Parathyroid adenoma (tissue), 2 donors: ENCODE measurements around the gene DPH3.

Experiments used
- H2AFZ ChIP-seq: fragments of 300-600 bp; sonication (generic); one replicate; pipeline ENCODE4 v1.7.0; 2017; ENCODE audit warnings: antibody characterized with exemption, mild to moderate bottlenecking
- H3K27ac ChIP-seq: fragments of 300-600 bp; sonication (generic); one replicate; pipeline ENCODE4 v1.7.0; 2017
- H3K27me3 ChIP-seq: fragments of 300-600 bp; sonication (generic); one replicate; pipeline ENCODE4 v1.7.0; 2017; ENCODE audit warnings: low read length; ENCODE audit not compliant: control insufficient read depth, insufficient read depth
- H3K36me3 ChIP-seq: fragments of 300-600 bp; sonication (generic); one replicate; pipeline ENCODE4 v1.7.0; 2017; ENCODE audit warnings: low read length; ENCODE audit not compliant: control insufficient read depth, insufficient read depth
- H3K4me1 ChIP-seq: fragments of 300-600 bp; sonication (generic); one replicate; pipeline ENCODE4 v1.7.0; 2017; ENCODE audit warnings: control low read depth
- H3K4me2 ChIP-seq: fragments of 300-600 bp; sonication (generic); one replicate; pipeline ENCODE4 v1.7.0; 2017; ENCODE audit warnings: low read length
- H3K4me3 ChIP-seq: fragments of 300-600 bp; sonication (generic); one replicate; pipeline ENCODE4 v1.7.0; 2017; ENCODE audit warnings: low read depth, low read length
- H3K79me2 ChIP-seq: fragments of 300-600 bp; sonication (generic); one replicate; pipeline ENCODE4 v1.7.0; 2017; ENCODE audit warnings: control low read depth
- H3K9ac ChIP-seq: fragments of 300-600 bp; sonication (generic); one replicate; pipeline ENCODE4 v1.7.0; 2017; ENCODE audit warnings: mild to moderate bottlenecking
- H3K9me3 ChIP-seq: fragments of 300-600 bp; sonication (generic); one replicate; pipeline ENCODE4 v1.7.0; 2017; ENCODE audit warnings: low read length; ENCODE audit not compliant: control insufficient read depth
- TF ChIP-seq, protein P1 (sequence below): fragments of 300-600 bp; sonication (generic); IDR thresholded peaks from one replicate; pipeline ENCODE4 v1.7.0; 2017; ENCODE audit warnings: antibody characterized with exemption, mild to moderate bottlenecking
- donor health status: primary hyperparathyroidism.

Gene DPH3

DNA sequence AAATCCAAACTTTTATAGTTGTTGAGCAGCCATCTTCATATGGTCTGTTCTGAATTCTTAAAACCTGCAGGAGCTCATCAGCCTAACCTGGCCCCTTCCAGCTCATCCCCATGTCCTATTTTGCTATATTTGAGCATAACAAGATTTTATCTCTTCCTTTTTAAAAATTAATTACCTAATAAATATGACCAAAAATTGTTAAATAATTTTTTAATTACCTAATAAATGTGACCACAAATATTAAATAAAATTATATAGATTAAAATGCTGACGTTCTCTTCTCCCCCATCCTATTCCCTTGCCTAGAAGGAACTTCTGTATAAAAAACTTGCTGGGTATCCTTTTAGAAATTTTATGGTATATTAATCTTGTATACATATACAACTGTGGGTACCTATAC, 44.0 kb upstream of the DPH3 start:
- TF ChIP-seq, protein P1, sequence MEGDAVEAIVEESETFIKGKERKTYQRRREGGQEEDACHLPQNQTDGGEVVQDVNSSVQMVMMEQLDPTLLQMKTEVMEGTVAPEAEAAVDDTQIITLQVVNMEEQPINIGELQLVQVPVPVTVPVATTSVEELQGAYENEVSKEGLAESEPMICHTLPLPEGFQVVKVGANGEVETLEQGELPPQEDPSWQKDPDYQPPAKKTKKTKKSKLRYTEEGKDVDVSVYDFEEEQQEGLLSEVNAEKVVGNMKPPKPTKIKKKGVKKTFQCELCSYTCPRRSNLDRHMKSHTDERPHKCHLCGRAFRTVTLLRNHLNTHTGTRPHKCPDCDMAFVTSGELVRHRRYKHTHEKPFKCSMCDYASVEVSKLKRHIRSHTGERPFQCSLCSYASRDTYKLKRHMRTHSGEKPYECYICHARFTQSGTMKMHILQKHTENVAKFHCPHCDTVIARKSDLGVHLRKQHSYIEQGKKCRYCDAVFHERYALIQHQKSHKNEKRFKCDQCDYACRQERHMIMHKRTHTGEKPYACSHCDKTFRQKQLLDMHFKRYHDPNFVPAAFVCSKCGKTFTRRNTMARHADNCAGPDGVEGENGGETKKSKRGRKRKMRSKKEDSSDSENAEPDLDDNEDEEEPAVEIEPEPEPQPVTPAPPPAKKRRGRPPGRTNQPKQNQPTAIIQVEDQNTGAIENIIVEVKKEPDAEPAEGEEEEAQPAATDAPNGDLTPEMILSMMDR = no peak
- Histone ChIP-seq H3K27me3 (no peaks in the 10 kb centered on the region), H3K79me2 (no peaks in the 10 kb centered on the region), H2AFZ (no peak overlapping the region), H3K36me3 (no peaks in the 10 kb centered on the region), H3K4me1 (no peaks in the 10 kb centered on the region), H3K4me3 (no peak overlapping the region), H3K4me2 (no peak overlapping the region), H3K9ac (no peak overlapping the region), H3K9me3 (no peaks in the 10 kb centered on the region), H3K27ac (no peak overlapping the region)

DNA sequence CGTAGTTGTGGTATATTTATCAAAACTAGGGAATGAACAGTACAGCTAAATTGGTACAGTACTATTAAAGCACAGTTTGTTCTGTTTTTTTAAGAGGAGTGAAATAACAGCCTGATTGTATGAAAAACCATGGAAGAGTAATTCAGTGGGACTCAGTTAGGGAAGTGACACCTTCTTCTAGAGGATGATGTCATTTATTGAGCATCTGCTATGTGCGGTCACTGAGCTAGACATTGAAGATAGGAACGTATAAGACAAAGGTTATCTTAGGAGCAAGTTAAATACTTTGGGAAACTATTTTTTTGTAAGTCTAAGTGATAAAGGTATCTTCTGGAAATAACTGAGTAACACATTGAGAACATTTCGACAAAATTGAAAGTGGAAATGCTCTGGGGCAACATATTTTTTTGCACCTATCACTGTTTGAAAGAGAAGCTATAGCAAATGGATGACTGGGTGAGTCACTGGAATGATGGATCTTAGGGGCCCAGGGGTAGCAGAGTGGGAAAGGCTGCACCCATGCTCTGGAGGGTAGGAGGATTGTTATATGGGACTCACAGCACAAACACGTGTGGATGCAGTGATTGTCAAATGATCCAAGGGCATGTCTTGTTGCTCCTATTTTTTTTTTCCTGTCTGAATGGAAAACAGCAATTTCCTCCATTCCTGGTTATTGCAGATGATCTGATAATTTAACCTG, 43.2 kb upstream of the DPH3 start:
- TF ChIP-seq, protein P1 = no peak
- no peak overlapping the region for H3K27ac ChIP-seq
- H3K36me3 ChIP-seq = no peaks in the 10 kb centered on the region

DNA sequence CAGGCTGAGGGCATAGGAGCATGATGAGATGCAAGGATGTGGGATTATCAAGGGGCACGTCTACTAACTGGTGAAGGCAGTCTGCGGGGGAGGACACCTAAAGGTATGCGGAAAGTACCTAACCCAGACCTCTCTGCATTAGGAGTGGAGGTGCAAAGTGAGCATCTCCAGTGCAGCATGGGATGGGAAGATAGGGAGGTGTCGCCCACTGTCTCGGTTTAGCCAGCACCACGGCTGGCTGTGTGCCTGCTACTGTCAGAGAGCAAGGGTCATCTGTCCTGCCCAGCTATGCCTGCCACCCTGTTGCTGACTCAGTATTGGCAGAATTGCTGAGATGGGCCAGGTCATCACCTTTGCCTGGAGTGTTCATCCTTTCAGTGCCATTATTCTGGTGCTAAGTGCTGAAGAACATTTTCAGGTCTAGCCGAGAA, 40.4 kb upstream of the DPH3 start:
- Histone ChIP-seq H3K4me2 (no peak overlapping the region), H2AFZ (no peak overlapping the region), H3K79me2 (no peaks in the 10 kb centered on the region), H3K9me3 (no peaks in the 10 kb centered on the region), H3K4me1 (no peaks in the 10 kb centered on the region), H3K4me3 (no peak overlapping the region), H3K36me3 (no peaks in the 10 kb centered on the region), H3K9ac (no peak overlapping the region), H3K27ac (no peak overlapping the region), H3K27me3 (no peaks in the 10 kb centered on the region)
- TF ChIP-seq, protein P1 = no peak

More for the DNA sequence above, 43.2 kb upstream of the DPH3 start:
- no peaks in the 10 kb centered on the region for H3K79me2 ChIP-seq
- no peaks in the 10 kb centered on the region for H3K27me3 ChIP-seq
- no peak overlapping the region for H2AFZ ChIP-seq
- no peaks in the 10 kb centered on the region for H3K9me3 ChIP-seq
- H3K4me1 ChIP-seq = no peaks in the 10 kb centered on the region
- H3K9ac ChIP-seq = no peak overlapping the region
- no peak overlapping the region for H3K4me2 ChIP-seq
- H3K4me3 ChIP-seq = no peak overlapping the region

DNA sequence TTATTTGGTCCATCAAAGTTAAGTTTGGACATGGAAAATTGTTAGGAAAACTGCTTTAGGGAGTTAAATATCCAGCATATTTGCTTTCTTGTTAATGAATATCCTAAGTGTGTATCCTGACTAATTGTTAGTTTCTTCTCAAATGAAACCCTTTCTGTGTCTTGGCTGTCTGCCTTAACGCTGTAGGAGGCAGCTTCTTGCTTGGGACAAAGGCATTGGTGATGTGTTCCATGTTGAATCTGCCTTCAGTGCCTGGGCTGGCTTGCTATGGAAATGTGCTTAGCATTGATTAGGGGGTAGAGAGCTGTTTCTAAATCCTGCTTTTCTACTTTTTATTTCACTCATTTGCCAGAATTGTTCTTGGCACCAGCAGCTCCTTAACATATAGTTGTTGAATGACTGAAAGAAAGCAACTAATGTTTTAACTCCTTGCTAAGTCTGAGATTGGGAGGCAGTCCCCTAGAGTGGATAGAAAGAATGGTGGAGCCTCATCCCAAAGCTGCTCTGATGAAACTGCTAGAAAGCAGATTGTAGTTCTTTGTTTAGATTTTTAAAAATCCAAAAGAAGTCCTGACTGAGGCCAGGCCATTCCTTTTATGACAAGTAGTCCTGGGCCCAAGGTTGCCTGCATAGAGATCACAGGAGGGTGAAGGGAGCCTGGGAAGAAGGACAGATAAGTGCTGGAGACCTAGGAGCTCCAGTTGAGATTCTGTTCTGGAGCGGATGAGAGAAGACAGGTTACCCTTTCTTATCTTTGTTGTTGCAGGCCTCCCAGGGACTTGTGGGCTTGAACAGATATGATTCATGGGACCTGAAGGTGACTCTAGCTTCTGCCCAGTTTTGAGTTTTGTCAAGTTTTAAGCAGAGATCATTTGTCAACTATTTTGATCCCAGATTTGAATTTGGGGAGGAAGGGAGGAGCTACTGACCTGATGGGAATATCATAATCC, 39.6 kb upstream of the DPH3 start:
- no peaks in the 10 kb centered on the region for H3K27me3 ChIP-seq
- no peaks in the 10 kb centered on the region for H3K4me1 ChIP-seq
- no peak overlapping the region for H3K9ac ChIP-seq
- H3K9me3 ChIP-seq = no peaks in the 10 kb centered on the region
- H2AFZ ChIP-seq = no peak overlapping the region
- no peaks in the 10 kb centered on the region for H3K36me3 ChIP-seq
- no peak overlapping the region for H3K4me3 ChIP-seq
- H3K27ac ChIP-seq = no peak overlapping the region
- H3K4me2 ChIP-seq = no peak overlapping the region
- no peaks in the 10 kb centered on the region for H3K79me2 ChIP-seq
- TF ChIP-seq, protein P1 = no peak
